Activated CD8-positive, alpha-beta memory T cell treated with anti-CD3 and anti-CD28 coated beads, Interleukin-2, amount 50 U/mL, for 24 hours (primary cell): ENCODE results near the gene PDE9A.
"Not testable (repeated sequence)": the region's sequence is repeated elsewhere in the genome, so short reads cannot be mapped to it uniquely, and the experiment has no call there.

Source experiments
- DNase-seq: peaks from one replicate; pipeline ENCODE4 v3.0.0-alpha.2; 2020; ENCODE audit errors: extremely low read depth

PDE9A gene

GRCh38 chr21:42653231-42654061, at the start of gene PDE9A:
Gene PDE9A (plus strand): TSS chr21:42653621. CDS start chr21:42653815, 194 bp downstream.
- no peak for DNase-seq

- DNase-seq: no peak
Observed at GRCh38 chr21:42607102-42607501, 46.3 kb upstream of the PDE9A start.

- no peak for DNase-seq
Observed at GRCh38 chr21:42607525-42608102, 45.8 kb upstream of the PDE9A start.

- DNase-seq: no peak
Observed at GRCh38 chr21:42608446-42608845, 45.0 kb upstream of the PDE9A start.

GRCh38 chr21:42609811-42610210, 43.6 kb upstream of the PDE9A start:
- DNase-seq: no peak

GRCh38 chr21:42611852-42612251, 41.6 kb upstream of the PDE9A start:
- no peak for DNase-seq

GRCh38 chr21:42612390-42612789, 41.0 kb upstream of the PDE9A start:
- DNase-seq: no peak

- no peak for DNase-seq
Observed at GRCh38 chr21:42613756-42614155, 39.7 kb upstream of the PDE9A start.

GRCh38 chr21:42614396-42614795, 39.0 kb upstream of the PDE9A start:
- no peak for DNase-seq

- DNase-seq: no peak
Observed at GRCh38 chr21:42614811-42615351, 38.5 kb upstream of the PDE9A start.

GRCh38 chr21:42615377-42615776, 38.0 kb upstream of the PDE9A start:
- not testable (repeated sequence) for DNase-seq

GRCh38 chr21:42615924-42616323, 37.5 kb upstream of the PDE9A start:
- DNase-seq: no peak

- peak; percentile 2 for DNase-seq
Observed at GRCh38 chr21:42616446-42616845, 37.0 kb upstream of the PDE9A start.

GRCh38 chr21:42616941-42617340, 36.5 kb upstream of the PDE9A start:
- DNase-seq: no peak

GRCh38 chr21:42617486-42617885, 35.9 kb upstream of the PDE9A start:
- no peak for DNase-seq

GRCh38 chr21:42618707-42619102, 34.7 kb upstream of the PDE9A start:
- DNase-seq: no peak

- DNase-seq: no peak
Observed at GRCh38 chr21:42619166-42619565, 34.3 kb upstream of the PDE9A start.

- no peak for DNase-seq
Observed at GRCh38 chr21:42619841-42620240, 33.6 kb upstream of the PDE9A start.

- DNase-seq: no peak
Observed at GRCh38 chr21:42621166-42621818, 32.1 kb upstream of the PDE9A start.

GRCh38 chr21:42621819-42622177, 31.6 kb upstream of the PDE9A start:
- DNase-seq: no peak

GRCh38 chr21:42622284-42622683, 31.1 kb upstream of the PDE9A start:
- DNase-seq: no peak

GRCh38 chr21:42623694-42624093, 29.7 kb upstream of the PDE9A start:
- no peak for DNase-seq
